ENCODE measurements around the gene APMAP.

APMAP gene

GRCh38 chr20:24970754-24971153 lies 21.8 kb downstream of the APMAP start:
- FAIRE-seq (no peak), DNase-seq (ENCODE audit: extremely low spot score, insufficient read length, low read depth) (no peak)

GRCh38 chr20:24970030-24970553 lies 22.5 kb downstream of the APMAP start:
- FAIRE-seq (peak; percentile 61), DNase-seq (ENCODE audit: extremely low spot score, insufficient read length, low read depth) (no peak)

GRCh38 chr20:24969186-24970029 lies 23.1 kb downstream of the APMAP start:
- FAIRE-seq: no peak
- no peak for DNase-seq (ENCODE audit: extremely low spot score, insufficient read length, low read depth)

GRCh38 chr20:24968278-24968800 lies 24.2 kb downstream of the APMAP start:
- FAIRE-seq (no peak), DNase-seq (ENCODE audit: extremely low spot score, insufficient read length, low read depth) (no peak)

GRCh38 chr20:24966317-24967012 lies 26.1 kb downstream of the APMAP start:
- DNase-seq (ENCODE audit: extremely low spot score, insufficient read length, low read depth) (no peak), FAIRE-seq (no peak)

GRCh38 chr20:24965065-24965919 lies 27.3 kb downstream of the APMAP start:
- DNase-seq (ENCODE audit: extremely low spot score, insufficient read length, low read depth): no peak
- no peak for FAIRE-seq

GRCh38 chr20:24964506-24964840 lies 28.1 kb downstream of the APMAP start:
- DNase-seq (ENCODE audit: extremely low spot score, insufficient read length, low read depth) (no peak), FAIRE-seq (no peak)

- FAIRE-seq (no peak), DNase-seq (ENCODE audit: extremely low spot score, insufficient read length, low read depth) (no peak)
These were observed 28.7 kb downstream of the APMAP start for GRCh38 chr20:24963672-24964505.

GRCh38 chr20:24962510-24962909 lies 30.0 kb downstream of the APMAP start:
- no peak for DNase-seq (ENCODE audit: extremely low spot score, insufficient read length, low read depth)
- no peak for FAIRE-seq

- DNase-seq (ENCODE audit: extremely low spot score, insufficient read length, low read depth) (no peak), FAIRE-seq (no peak)
These were observed 30.4 kb downstream of the APMAP start for GRCh38 chr20:24962182-24962492.

GRCh38 chr20:24961384-24962181 lies 31.0 kb downstream of the APMAP start:
- no peak for DNase-seq (ENCODE audit: extremely low spot score, insufficient read length, low read depth)
- no peak for FAIRE-seq

- DNase-seq (ENCODE audit: extremely low spot score, insufficient read length, low read depth) (no peak), FAIRE-seq (no peak)
These were observed 31.7 kb downstream of the APMAP start for GRCh38 chr20:24960861-24961260.

GRCh38 chr20:24960302-24960801 lies 32.2 kb downstream of the APMAP start:
- no peak for FAIRE-seq
- no peak for DNase-seq (ENCODE audit: extremely low spot score, insufficient read length, low read depth)

GRCh38 chr20:24959591-24960301 lies 32.8 kb downstream of the APMAP start:
- FAIRE-seq: no peak
- no peak for DNase-seq (ENCODE audit: extremely low spot score, insufficient read length, low read depth)

- FAIRE-seq (no peak), DNase-seq (ENCODE audit: extremely low spot score, insufficient read length, low read depth) (no peak)
These were observed 33.8 kb downstream of the APMAP start for GRCh38 chr20:24958506-24959385.

- DNase-seq (ENCODE audit: extremely low spot score, insufficient read length, low read depth): no peak
- no peak for FAIRE-seq
These were observed 35.1 kb downstream of the APMAP start for GRCh38 chr20:24957326-24958016.

Data from GM18507 (cell line).